IMR-90 (cell line): ENCODE results near the gene VMAC. TPM values are rescaled to one million over a fixed set of nuclear protein-coding genes. Genes with fewer than 3 reads are reported as not detected.
A peak's percentile ranks its signal among the peaks of the same experiment; 100 is the strongest.

Experiments
- ATAC-seq: fragments of 200-7000 bp; cut with Tn5 transposase; 2 replicates; pipeline ENCODE4 v1.9.1; 2020; ENCODE audit warnings: low read depth, mild to moderate bottlenecking, moderate library complexity
- BruUV-seq: library from RNA; stranded (reverse); fragments of 400-500 nt; replicated peaks from 2 replicates; lab custom pipeline; 2021; lab: Mats Ljungman, UMichigan
- CTCF ChIA-PET: fragments of 300-600 bp; formaldehyde crosslinking; extraction: SDS; loops from one replicate; lab custom pipeline; 2021; ENCODE audit warnings: antibody characterized with exemption; lab: Yijun Ruan, JAX
- POLR2A ChIA-PET: fragments of 300-600 bp; sonication (Branson Sonifier 250); formaldehyde crosslinking; loops from one replicate; lab custom pipeline; 2022; ENCODE audit warnings: antibody characterized with exemption; ENCODE audit not compliant: unreplicated experiment; lab: Charles Lee
- DNase-seq: peaks from one replicate; pipeline ENCODE4 v3.0.0; 2013
- H2AFZ ChIP-seq: replicated peaks from 2 replicates; pipeline ENCODE3; 2013; ENCODE audit warnings: low read length, mild to moderate bottlenecking; ENCODE audit not compliant: poor library complexity
- H2AK5ac ChIP-seq: 2 replicates; pipeline ENCODE4 v1.6.1; 2013; ENCODE audit warnings: low read depth, low read length, inconsistent platforms
- H2AK9ac ChIP-seq: replicated peaks from 2 replicates; pipeline ENCODE3; 2013; ENCODE audit warnings: mild to moderate bottlenecking, low read depth, low read length, moderate library complexity; ENCODE audit not compliant: poor library complexity
- H2BK120ac ChIP-seq: 2 replicates; pipeline ENCODE4 v1.6.1; 2013; ENCODE audit warnings: low read depth, low read length, inconsistent platforms
- H2BK15ac ChIP-seq: 3 replicates; pipeline ENCODE4 v1.6.1; 2013; ENCODE audit warnings: low read depth, low read length, inconsistent platforms
- H2BK20ac ChIP-seq: 2 replicates; pipeline ENCODE4 v1.6.1; 2013; ENCODE audit warnings: low read depth, mild to moderate bottlenecking, inconsistent platforms, low read length, moderate library complexity
- H2BK5ac ChIP-seq: 2 replicates; pipeline ENCODE4 v1.6.1; 2013; ENCODE audit warnings: mild to moderate bottlenecking, low read depth, low read length, inconsistent platforms; ENCODE audit not compliant: poor library complexity, severe bottlenecking
- H3K14ac ChIP-seq: replicated peaks from 2 replicates; pipeline ENCODE4 v1.6.1; 2013; ENCODE audit warnings: low read depth, low read length, inconsistent platforms
- H3K18ac ChIP-seq: 2 replicates; pipeline ENCODE4 v1.6.1; 2013; ENCODE audit warnings: low read depth, low read length, control low read depth
- H3K23ac ChIP-seq: 2 replicates; pipeline ENCODE4 v1.6.1; 2013; ENCODE audit warnings: low read depth, low read length, inconsistent platforms
- H3K27ac ChIP-seq: 2 replicates; pipeline ENCODE4 v1.5.1; 2013; ENCODE audit warnings: mild to moderate bottlenecking, control low read depth, low read length; ENCODE audit not compliant: insufficient read depth
- H3K27me3 ChIP-seq: 2 replicates; pipeline ENCODE4 v1.6.1; 2013; ENCODE audit warnings: low read length; ENCODE audit not compliant: control insufficient read depth, insufficient read depth
- H3K36me3 ChIP-seq: 2 replicates; pipeline ENCODE4 v1.6.1; 2013; ENCODE audit warnings: low read length, mixed read lengths; ENCODE audit not compliant: control insufficient read depth, insufficient read depth
- H3K4ac ChIP-seq: 2 replicates; pipeline ENCODE4 v1.6.1; 2013; ENCODE audit warnings: low read depth, low read length, inconsistent platforms
- H3K4me1 ChIP-seq: 2 replicates; pipeline ENCODE4 v1.6.1; 2013; ENCODE audit warnings: low read length, mixed read lengths; ENCODE audit not compliant: control insufficient read depth, insufficient read depth
- H3K4me2 ChIP-seq: 2 replicates; pipeline ENCODE4 v1.6.1; 2013; ENCODE audit warnings: low read depth, mild to moderate bottlenecking, control low read depth, low read length, moderate library complexity
- H3K4me3 ChIP-seq: 2 replicates; pipeline ENCODE4 v1.5.1; 2013; ENCODE audit warnings: low read depth, mild to moderate bottlenecking, control low read depth, low read length, moderate library complexity; ENCODE audit not compliant: insufficient read depth
- H3K56ac ChIP-seq: 2 replicates; pipeline ENCODE4 v1.6.1; 2013; ENCODE audit warnings: low read length, inconsistent platforms; ENCODE audit not compliant: insufficient read depth; ENCODE audit errors: extremely low read depth
- H3K79me1 ChIP-seq, 2 experiments: 2 replicates each; pipeline ENCODE4 v1.6.1; 2013; ENCODE audit warnings: low read length in 2 of 2, inconsistent platforms in 1 of 2, low read depth in 1 of 2
- H3K9ac ChIP-seq: 2 replicates; pipeline ENCODE4 v1.6.1; 2013; ENCODE audit warnings: low read depth, low read length, control low read depth
- H3K9me1 ChIP-seq: 2 replicates; pipeline ENCODE4 v1.6.1; 2013; ENCODE audit warnings: low read length, inconsistent platforms; ENCODE audit not compliant: insufficient read depth
- H3K9me3 ChIP-seq: 2 replicates; pipeline ENCODE4 v1.6.1; 2013; ENCODE audit warnings: low read length; ENCODE audit not compliant: control insufficient read depth, insufficient read depth
- H4K20me1 ChIP-seq: 2 replicates; pipeline ENCODE4 v1.6.1; 2013; ENCODE audit warnings: low read length, inconsistent platforms; ENCODE audit not compliant: insufficient read depth
- H4K5ac ChIP-seq: 2 replicates; pipeline ENCODE4 v1.6.1; 2013; ENCODE audit warnings: mild to moderate bottlenecking, low read depth, low read length, control low read depth
- H4K8ac ChIP-seq, 2 experiments: 2 replicates each; pipeline ENCODE4 v1.6.1; 2013; ENCODE audit warnings: low read depth in 2 of 2, low read length in 2 of 2, control low read depth in 1 of 2, inconsistent platforms in 1 of 2
- H4K91ac ChIP-seq: 2 replicates; pipeline ENCODE4 v1.6.1; 2013; ENCODE audit warnings: low read depth, low read length, inconsistent platforms; ENCODE audit not compliant: insufficient read depth
- CEBPB ChIP-seq: IDR thresholded peaks from 2 replicates; pipeline ENCODE4 v1.6.1; 2012; ENCODE audit warnings: low read depth, low read length, improper control_type of control experiment
- CHD1 ChIP-seq: IDR thresholded peaks from 2 replicates; pipeline ENCODE4 v1.6.1; 2012; ENCODE audit warnings: low read depth, low read length, improper control_type of control experiment
- FOS ChIP-seq: fragments of 150-350 bp; IDR thresholded peaks from 2 replicates; pipeline ENCODE4 v1.6.1; 2016; ENCODE audit warnings: low read depth, low read length
- NFE2L2 ChIP-seq: fragments of 150-350 bp; IDR thresholded peaks from 2 replicates; pipeline ENCODE4 v1.6.1; 2016; ENCODE audit warnings: low read depth, mild to moderate bottlenecking, low read length
- POLR2A ChIP-seq: IDR thresholded peaks from 2 replicates; pipeline ENCODE4 v1.6.1; 2012; ENCODE audit warnings: mild to moderate bottlenecking, low read depth, low read length
- WGBS, 2 experiments: methylation state at CpG; one replicate each; pipeline versions ENCODE4 v1.1.5 to v1.1.7; 2013; ENCODE audit warnings: missing lambda C conversion rate in 2 of 2; ENCODE audit not compliant: insufficient read length in 1 of 2; ENCODE audit errors: extremely low coverage in 2 of 2; 5-methylcytosine and 5-hydroxymethylcytosine counted together
- dilution Hi-C: fragments of 300-500 bp; cut with HindIII; formaldehyde crosslinking; loops from one replicate; pipeline ENCODE4 v1.14.3; 2018; ENCODE audit warnings: low sequenced_read_pairs; ENCODE audit not compliant: unreplicated experiment
- in situ Hi-C: fragments of 300-500 bp; cut with MboI; formaldehyde crosslinking; loops from 3 replicates; pipeline ENCODE4 v1.14.3; 2019; ENCODE audit warnings: low sequenced_read_pairs, inconsistent platforms, mixed read lengths
- intact Hi-C: fragments of 100-400 bp; cut with micrococcal nuclease; formaldehyde crosslinking; loops from 2 replicates; pipeline ENCODE4 v1.10.0; 2022
- polyA plus RNA-seq, 3 experiments: library from polyadenylated mRNA; depleted of rRNA; stranded (reverse); fragments of >200 nt; gene quantifications; 2 replicates each; pipeline ENCODE4 v1.2.3, GENCODE V29; 2012; ENCODE audit warnings: low replicate concordance in 1 of 3
- total RNA-seq: library from RNA; depleted of rRNA; stranded (reverse); fragments of >200 nt; gene quantifications from 2 replicates; pipeline ENCODE4 v1.2.3, GENCODE V29; 2012
- TF ChIP-seq, protein P1 (sequence below): fragments of 150-350 bp; IDR thresholded peaks from 2 replicates; pipeline ENCODE4 v1.6.1; 2017; ENCODE audit warnings: mild to moderate bottlenecking, antibody characterized with exemption, low read length, low read depth

VMAC gene
- total and polyA plus RNA-seq, 2 of the 4 experiments (the other 2 are of a cell fraction): 1.4 to 3.1 TPM

DNA sequence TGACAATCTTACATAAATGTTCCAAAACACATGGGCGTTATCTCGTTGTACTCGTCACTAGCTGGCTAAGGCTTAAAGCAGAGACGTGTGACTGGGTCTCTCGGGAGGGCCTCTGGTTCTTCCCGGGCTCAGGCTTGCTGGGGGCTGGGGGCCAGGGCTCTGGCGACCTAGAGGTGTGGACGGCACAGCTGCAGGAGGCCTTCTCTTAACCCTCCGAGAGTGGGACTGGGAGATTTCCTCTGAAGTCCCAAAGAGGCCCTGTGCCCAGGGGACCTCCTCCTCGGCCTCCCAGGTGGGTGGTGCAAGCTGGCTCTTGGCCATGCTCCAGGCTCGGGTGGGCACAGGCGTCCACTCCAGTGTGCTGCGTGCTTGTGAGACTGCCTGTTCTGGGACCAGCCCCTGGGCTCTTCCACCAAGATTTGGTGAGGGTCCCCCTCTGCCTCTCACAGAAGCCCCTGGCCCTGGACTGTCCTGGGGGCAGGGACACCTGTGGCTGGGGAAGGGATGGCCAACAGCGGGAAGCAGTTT is 11.6 kb downstream of the VMAC start:
- Histone ChIP-seq H3K56ac (no peak overlapping the region), H2AK9ac (no peak overlapping the region), H3K4me1 (peaks cover 11% of the 10 kb centered on the region), H2BK120ac (no peak overlapping the region), H3K27ac (no peak overlapping the region), H3K23ac (no peak overlapping the region), H2BK15ac (no peak overlapping the region), H3K9me3 (no peaks in the 10 kb centered on the region), H3K36me3 (peaks cover 61% of the 10 kb centered on the region), H4K91ac (no peak overlapping the region), H3K27me3 (no peaks in the 10 kb centered on the region), H3K4ac (no peak overlapping the region), H3K79me1 (0 out of 4 replicates have a peak, but pooled peaks cover 0 to 4% of the 10 kb centered on the region in 2 experiments), H2AFZ (no peak overlapping the region), H3K4me2 (no peak overlapping the region), H4K20me1 (peaks cover 4% of the 10 kb centered on the region; the same call in 1 of the 2 replicates), H4K5ac (no peak overlapping the region), H3K9ac (no peak overlapping the region), H3K9me1 (no peaks in the 10 kb centered on the region), H3K4me3 (no peak overlapping the region), H2BK20ac (no peak overlapping the region), H3K14ac (no peak overlapping the region), H2BK5ac (no peak overlapping the region), H2AK5ac (no peak overlapping the region), H4K8ac (no peak overlapping the region), H3K18ac (no peak overlapping the region)
- dilution Hi-C loops: no loop called here
- 60% methylated on average over 11 of the region's 14 CpGs; no CpG with 5 or more reads in 1 of the 2 experiments for WGBS, 2 experiments
- no peak for DNase-seq
- in situ Hi-C loops: no loop called here
- intact Hi-C loops: no loop called here
- TF ChIP-seq POLR2A (no peak), NFE2L2 (no peak), FOS (no peak), CHD1 (no peak), CEBPB (no peak)
- TF ChIP-seq, protein P1, sequence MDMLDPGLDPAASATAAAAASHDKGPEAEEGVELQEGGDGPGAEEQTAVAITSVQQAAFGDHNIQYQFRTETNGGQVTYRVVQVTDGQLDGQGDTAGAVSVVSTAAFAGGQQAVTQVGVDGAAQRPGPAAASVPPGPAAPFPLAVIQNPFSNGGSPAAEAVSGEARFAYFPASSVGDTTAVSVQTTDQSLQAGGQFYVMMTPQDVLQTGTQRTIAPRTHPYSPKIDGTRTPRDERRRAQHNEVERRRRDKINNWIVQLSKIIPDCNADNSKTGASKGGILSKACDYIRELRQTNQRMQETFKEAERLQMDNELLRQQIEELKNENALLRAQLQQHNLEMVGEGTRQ: no peak
- CTCF ChIA-PET: no interaction called here
- ATAC-seq: no peak
- BruUV-seq: TSS peak; percentile 92
- POLR2A ChIA-PET: no interaction called here
